ENCODE measurements around the gene HS1BP3.

HS1BP3 gene

DNA sequence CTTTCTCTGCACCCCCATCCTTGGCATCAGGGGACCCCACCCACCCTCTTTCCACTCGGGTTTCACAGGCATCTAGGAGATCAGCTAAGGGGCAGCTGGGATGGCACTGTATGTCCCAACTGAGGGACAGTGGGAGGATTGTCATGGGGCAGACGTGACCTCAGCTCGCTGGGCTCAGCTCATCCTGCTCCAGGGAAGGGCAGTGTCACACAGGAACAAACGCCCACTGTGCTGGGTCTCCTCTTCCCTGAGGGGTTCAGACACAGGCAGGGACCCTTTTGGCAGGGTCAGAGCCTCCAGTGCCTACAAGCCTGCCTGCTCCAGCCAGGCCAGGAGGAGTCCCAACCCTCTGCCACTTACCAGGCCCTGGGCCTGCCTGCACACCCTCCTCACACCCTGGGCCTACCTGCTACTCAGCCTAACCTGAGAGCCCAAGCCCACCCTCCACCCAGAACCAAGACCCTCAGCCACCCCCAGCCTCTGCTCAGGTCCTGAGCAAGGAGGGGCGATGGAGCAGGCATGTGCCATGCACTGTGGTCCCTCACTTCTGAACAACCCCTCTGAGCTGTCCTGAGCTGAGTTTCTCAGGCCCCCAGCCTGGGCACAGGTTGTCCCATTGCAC is 68.2 kb downstream of the HS1BP3 start:
- DNase-seq = no peak

DNA sequence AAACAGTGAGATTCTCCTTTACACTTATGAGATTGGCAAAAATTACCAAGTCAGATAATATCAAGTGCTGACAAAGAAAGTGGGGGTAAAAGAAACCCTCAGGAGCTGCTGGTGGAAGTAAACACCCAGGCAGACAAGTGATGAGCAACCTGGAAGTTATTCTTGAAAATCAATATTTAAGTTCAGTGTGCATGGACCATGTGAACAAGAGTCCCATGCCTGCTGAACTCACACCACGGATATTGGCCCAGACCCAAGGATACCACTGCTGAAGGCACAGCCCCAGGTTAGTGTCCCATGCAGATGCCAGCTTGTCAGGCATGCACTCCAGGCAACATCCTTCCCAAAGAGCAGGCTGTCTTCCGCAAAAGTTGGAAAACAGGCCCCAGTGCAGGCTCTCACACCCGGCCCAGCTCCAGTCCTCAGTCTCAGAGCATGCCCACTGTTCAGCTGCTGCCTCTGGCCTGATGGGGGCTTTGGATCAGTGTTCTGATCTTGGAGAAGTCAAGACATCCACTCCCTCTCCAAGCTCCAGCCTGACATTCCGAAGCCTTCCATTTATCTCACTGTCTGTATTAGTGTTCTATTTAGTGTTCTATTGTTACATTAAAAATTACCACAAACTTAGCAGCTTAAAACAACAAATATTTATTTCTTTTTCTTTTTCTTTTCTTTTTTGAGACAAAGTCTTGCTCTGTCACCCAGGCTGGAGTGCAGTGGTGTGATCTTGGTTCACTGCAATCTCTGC is 70.0 kb downstream of the HS1BP3 start:
- no peak for DNase-seq

DNA sequence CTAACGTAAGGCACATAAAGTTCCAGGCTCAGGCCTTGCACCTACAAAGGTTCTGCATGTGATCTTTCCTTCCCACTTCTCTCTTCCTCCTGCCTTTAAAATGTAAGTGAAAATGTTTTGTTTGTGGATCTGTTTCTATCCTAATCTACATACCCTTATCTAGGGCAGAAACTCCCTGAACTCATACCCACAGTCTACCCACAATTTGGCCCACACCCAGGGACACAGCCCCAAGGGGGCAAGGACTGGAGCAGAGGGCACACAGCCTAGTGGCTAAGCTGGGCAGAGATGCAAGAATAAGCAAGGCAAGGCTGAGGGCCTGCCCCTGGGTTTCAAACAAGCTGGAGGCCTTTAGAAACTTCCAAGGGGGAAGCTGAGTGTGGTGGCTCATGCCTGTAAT is 71.0 kb downstream of the HS1BP3 start:
- DNase-seq = no peak

DNA sequence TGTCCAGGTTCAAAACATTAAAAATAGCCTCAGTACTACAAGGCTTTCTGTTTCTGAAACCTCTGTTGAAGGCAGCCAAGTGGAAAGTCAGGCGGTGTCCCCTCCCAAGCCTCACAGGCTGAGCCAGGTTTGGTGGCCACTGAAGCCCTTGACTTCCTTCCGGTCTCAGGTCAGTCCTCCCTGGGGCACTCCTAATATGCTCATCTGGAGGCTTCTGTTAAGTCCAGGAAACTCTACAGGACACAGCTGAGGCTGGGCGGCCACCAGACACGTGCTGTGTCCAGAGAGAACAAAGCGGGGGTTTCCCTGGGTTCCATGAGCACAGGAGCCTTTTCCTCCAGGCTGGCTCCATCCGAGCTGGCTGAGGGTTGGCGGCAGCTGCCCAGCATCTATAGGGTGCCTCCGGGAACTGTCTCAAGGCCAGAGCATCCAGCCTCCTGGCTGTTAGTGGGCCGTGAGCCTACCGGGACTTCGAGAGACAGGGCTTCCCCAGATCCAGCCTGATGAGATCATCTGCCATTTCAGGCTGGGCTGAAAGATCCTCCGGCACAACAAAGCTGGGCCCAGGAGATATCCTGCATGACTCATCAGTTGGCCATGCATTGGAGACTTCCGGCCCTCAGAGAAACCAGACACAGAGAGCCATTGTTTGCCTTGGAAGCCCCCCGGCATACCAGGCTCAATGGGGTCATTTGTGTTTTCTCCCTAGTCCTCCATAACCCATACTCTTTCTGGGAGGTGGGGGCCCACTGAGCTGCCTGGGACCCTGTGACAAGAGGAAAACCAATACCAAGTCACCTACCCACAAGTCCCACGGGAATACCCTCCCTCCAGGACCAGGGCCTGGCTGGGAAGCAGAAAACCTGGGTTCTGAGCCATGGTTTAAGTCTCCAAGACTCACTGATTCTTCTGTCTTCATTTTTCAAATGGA is 71.7 kb downstream of the HS1BP3 start:
- DNase-seq = no peak

DNA sequence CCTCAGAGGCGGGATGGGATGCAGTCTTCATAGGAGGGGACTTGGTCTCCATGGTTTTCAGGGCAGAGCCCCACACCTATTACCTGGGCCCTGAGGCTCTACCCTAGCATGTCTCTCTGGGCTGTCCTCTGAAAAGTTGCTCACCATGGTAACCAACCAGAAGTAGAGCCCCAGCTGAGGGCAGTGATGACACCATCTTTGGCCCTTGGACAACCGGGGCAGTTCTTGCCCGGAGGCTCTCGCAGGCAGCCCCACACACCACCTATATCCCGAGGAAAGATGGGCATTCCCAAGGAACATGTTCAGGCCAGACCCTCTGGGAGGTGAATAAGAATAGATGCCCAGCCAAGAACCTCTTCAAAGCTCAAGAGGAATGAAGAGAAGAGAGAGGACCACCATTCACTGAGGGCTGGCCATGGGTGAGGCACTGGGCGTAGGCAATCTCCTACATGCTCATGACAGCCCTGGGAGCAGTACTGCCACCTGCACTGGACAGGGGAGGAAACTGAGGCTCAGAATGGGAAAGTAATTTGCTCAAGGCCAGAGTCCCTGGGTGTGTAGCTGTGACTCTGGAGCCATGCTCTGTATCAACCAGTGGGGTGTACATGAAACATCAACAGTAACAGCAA is 72.5 kb downstream of the HS1BP3 start:
- DNase-seq = no peak

DNA sequence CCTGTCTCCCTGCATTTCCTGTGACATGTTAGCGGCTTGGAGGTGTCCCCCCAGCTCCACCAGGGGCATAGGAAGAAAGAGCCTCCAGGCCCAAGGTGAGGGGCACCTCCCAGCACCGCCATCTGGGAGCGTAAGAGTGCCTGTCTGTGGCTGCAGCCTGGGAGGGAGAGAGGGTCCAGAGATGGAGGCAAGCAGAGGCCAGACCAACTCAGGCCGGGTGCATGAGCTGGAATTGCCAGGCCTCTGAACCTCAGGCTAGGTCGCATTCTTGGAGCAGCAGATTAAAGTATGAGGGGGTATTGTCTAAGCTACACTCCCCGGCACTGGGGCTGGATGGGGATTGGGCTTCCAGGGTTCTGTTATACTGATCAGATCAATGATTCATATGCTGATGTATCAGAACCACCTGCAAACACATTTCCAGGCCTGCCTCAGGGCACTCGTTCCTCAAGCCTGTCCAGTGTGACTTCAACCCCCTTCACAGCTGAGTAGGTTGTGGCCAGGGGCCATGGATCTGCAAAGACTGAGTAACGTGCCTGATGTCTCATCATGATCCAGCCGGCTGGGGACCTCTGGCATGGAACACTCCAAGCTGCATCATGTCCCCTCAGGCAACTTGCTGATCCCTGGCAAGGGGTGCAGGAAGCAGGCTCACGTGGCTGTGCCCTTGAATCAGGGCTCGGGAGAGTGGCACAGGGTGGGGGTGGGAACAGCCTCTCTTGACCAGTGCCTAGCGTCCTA is 73.2 kb downstream of the HS1BP3 start:
- no peak for DNase-seq

DNA sequence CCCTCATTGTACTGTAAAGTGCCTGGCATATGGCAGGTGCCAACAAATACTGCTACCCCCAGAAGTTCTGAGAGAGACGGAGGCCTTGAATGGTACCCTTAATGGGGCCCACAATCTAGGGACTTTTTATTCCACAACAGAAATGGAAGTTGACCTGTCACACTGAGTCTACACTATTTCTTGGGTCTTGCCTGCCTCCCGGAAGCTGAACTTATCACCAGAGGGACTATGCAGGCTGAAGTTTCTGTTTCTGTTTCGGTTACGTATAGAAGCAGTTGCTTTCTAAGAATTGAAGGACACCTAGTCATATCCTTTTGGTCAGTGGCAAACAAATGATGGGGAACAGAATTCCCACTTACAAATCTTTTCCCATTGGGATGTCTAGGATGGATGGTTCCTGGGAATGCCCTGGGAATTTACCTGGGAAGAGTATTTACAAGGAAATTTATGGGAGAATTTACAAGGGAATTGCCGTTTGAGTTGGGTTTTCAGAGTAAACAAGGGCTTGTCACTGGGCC is 74.2 kb downstream of the HS1BP3 start:
- DNase-seq = peak; percentile 53

DNA sequence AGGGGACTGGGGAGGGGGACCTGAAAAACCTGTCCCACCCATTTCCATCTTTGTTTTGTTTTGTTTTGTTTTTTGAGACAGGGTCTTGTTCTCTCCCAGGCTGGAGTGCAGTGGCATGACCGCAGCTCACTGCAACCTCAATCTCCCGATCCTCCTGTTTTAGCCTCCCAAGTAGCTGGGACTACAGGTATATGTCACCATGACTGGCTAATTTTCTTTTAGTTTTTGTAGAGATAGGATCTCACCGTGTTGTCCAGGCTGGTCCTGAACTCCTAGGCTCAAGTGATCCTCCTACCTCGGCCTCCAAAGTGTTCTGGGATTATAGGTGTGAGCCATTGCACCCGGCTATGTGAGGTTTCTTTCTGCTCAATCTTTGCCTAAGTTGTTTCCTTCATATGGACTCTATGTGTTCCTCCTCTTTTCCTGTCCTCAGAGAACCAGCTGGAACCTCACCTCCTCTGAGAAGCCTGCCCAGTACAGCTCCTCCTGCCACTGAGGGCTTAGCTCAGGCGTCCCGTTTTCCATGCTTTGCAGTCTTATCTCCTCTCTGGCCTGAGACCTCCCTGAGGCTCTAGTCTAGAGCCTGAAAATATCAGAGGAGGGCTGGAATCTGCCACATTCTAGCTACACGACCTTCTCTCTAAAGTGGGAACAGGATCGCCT is 74.8 kb downstream of the HS1BP3 start:
- no peak for DNase-seq

DNA sequence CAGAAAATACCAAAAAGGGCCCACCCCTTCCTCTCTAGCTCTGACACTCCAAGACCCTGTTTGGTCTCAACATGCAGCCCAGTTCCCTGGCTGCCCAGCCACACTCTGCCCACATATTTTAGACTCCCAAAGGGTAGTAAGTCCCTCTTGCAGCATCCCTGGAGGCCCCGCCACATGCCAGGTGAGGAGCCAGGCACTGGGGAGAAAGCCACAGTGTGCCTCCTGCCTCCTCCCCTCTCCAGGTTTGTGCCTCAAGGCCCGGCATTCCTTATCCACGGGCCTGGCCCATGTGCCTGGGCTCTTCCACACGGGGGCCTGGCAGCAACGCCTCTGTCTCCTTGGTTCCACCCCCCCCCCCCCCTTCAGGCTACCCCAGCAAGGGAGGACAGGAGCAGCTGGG is 75.5 kb downstream of the HS1BP3 start:
- no peak for DNase-seq

DNA sequence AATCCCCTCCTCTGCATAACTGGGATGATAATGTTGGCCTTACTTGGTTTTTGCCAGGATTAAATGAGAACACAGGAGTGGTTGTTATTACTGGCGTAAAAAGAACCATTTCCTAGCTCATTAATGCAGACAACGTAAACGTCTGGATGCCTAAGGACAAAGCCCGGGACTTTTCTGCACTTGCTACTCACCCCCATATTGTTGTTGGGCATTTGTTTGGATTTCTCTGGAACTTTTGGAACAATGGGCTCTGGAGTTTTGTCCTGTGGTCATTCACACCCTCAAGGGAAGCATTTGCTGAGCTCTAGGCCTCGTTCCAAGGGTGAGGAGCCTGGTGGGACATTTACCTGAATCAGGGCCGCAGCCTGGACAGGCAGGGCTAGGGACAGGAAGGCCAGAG is 76.0 kb downstream of the HS1BP3 start:
- DNase-seq = no peak

DNA sequence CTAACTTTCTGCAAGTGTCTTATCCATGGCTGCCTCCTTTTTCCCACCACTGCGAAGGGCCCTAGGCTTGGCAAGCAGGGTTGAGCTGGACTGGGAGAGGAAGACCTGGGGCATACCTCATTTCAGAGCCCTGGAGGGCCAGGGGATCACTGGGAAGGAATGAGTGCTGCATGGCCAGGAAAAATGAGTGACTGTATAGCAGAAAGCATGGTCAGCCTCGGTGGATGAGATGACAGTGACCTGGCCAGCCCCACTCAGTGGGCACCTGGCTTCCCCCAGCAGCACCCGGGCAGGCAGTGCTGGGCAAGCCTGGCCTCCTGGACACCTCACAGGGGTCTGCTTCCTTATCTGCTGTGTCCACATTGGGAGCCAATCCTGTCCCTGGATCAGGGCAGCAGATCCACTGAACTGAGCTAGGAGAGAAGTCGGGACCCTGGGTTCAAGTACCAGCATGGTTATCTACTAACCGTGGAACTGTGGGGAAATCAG is 76.4 kb downstream of the HS1BP3 start:
- no peak for DNase-seq

DNA sequence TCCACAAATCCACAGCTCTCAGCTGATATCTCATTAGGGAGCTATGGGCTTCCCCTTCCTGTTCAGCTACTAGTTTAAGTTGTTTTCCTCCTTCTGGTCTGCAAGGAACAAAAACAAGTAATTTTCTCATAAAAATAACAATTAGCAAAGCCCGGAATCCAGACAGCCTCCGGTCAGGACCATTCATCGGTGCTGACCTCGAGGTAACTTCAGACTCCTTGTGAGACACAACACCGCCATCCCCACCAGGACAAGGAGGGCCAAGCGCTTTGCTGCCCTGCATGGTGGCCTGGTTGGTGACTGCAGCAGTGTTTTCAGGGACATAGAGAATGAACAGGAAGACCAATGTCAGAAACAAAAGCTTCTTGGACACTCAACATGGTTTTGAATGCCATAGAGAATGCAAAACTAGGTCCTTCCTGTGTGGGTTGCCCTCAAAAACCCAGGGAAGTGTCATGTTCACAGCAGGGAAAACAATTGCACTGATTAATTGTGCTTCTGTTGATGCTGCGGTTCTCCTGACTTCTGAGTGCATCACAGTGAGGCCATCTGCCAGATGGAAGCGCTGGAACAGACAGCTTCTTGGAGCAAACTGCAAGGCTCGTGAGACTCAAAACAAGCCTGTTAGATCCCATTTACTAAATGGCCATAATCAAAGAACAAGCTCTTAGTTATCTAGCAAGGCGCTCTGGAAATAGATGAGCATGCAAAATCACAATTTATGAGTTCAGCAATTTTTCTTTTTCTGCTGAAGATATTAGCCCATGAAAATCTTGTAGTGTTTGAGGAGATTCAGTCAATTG is 77.1 kb downstream of the HS1BP3 start:
- DNase-seq = no peak

DNA sequence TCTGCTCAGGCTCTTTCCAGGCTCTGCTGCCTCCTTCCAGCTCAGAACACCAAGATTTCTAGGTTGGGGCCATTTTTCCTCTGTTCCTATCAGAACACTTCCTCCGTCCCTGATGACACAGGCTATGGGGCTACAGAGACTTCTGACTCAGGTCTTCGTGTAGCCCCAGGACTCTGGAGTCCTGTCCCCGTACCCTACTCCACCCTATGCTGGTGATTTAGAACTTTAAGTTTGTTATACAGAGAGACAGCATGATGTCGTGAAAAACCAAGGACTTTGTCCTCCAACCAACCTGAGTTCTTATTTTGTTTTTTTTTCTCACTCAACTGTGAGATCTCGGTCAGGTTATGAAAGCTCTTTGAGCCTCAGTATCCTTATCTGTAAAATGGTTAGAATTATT is 78.7 kb downstream of the HS1BP3 start:
- DNase-seq = no peak

DNA sequence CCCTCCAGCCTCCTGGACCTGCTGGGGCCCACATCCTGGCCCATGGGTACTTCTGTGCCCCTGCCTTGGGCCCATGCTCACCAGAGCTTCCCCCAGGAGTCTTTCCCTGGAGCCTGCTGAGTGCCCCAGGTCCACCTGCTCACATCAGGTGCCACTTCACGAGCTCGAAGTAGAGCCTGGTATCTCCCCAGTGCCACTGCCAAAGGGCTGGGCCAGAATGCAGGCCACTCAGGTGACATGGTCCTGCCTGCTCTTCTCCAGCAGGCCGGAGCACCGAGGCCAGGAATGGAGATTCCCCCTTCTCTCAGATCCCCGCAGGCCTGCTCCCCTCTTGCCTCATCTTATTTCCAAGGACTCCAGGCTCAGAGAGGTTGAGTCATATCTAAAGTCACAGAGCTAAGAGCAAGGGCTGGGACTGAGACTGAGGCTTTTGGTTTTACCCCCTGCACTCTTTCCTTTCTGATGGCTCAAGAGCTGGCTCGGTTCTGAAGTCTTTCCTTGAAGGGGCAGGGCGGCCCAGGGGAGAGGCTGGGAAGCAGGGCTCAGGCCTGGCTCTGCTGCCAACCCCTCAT is 79.2 kb downstream of the HS1BP3 start:
- no peak for DNase-seq

DNA sequence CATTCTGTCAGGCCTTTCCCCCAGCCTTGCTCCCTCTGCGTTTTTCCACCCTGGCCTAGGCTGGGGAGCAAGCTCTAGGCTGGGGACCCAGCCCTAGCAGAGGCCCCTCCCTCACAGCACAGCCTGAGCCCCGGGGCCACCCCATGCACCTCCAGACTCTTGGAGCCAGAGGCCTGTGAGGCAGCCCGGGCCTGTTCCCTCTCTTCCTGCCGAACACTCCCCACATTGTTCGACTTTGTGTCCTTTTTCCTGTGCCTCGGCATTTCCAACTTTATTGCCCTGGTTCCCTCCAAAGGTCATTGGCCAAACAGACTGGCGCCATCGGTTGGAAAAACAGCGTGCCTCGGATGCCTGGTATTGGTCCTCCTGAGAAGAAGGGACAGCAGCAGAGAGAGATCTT is 79.7 kb downstream of the HS1BP3 start:
- DNase-seq = no peak

DNA sequence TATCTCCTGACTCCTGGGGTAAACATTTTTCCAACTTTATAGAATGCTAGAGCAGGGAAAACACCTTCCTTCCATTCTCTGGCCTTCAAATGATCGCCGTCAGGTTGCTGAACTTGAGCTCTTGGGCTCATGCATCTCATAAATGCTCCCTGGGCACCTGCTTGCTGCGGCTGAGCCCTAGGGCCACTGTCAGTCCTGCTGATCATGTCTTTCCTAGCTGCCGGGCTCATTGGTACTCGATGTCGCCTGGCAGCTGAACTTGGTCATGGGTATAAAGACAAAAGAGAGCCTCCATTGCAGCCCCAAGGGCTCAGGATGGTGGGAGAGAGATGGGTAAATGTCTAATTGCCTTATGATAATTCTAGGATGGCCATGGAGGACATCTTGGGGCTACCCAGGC is 80.6 kb downstream of the HS1BP3 start:
- no peak for DNase-seq

DNA sequence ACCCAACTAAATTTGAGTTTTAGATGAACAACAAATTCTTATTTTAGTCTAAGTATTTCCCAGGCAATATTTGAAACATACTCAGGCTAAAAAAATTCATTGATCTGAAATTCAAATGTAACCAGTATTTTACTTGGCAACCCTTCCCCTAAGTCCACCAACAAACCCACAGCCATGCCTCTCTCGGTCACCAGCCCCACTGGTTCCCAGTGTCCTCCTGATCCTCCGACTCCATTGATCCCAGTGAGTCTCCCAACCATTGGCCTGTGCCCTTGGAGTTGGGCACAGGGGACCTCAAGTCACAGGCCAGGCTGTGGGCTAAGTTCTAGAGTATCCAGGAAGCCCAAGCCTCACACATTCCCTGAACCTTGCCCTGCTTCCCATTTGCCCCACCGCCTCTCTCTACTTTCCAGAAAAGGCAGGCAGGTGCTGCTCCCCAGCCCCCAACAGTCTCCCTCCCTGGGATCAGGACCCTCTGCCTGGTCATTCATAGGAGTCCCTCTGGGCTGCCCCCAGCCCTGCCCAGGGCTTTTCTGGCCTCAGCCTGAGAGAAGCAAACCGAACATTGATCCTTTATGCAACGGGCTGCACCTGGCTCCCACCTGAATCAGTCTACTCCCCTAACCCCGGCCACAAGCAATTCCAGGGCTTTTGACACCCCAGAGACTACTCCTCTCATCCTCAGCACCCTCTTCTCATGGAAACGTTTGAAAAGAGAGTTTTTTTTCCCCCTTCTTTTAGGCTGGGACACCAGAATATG is 81.3 kb downstream of the HS1BP3 start:
- DNase-seq = no peak

DNA sequence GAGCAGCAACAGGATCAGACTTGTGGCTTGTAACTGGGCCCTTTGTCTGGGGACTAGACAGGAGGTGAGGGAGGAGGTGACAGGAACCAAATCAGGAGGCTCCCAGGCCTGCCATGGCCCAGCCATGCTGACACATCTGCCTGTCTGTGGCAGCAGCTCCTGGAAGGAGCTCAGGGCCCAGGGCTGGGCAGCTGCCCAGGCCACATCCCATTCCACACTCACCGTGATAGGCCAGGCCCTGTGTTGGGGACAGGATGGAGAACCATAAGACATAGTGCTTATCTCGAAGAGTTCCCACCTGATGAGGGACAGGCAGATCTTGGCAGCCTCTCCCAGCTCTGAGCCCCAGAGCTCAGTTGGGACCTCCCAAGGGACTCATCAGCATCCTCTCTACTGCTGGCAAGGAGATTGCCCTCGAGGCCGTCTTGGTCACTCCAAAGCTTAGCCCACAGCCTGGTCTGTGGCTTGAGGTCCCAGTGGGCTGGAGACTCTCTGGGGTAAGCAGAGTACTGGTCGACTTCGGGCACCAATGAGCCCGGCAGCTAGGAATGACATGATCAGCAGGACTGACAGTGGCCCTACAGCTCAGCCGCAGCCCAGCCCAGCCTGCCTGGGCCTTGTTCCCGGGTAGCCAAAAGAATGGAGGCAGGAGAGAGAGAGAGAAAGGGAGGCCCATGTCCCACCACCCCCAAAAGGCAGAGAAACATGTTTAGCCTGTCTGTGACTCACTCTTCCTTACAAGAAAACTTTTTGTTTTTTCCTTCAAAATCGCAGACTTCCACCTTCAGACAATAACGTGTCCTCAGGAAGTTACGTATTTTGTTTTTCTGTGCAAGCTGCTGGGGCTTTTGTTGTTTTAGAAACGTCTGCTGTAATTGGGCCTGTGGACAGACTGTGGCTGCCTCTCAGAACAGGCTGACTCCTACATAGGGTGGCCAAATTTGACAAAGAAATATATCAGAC is 82.1 kb downstream of the HS1BP3 start:
- DNase-seq = no peak

DNA sequence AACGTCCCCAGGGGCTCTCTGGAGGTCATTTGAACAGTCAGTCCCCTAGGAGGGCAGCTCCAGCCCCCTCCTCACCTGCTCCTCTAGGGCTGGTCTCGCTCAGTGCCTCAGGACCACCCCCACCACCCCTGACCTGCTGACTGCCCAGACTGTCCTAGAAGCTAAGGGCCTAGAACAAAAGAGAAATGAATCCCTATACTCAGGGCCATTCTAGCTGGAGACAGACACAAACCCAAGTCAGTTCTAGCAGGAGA is 83.0 kb downstream of the HS1BP3 start:
- no peak for DNase-seq
